Activated CD8-positive, alpha-beta memory T cell treated with anti-CD3 and anti-CD28 coated beads for 1 hour (primary cell): ENCODE results near the gene PRLR.

Experiments used
- DNase-seq, 2 donors: peaks; one replicate each; pipeline ENCODE4 v3.0.0-alpha.2; 2020; ENCODE audit warnings: low read depth in 1 of 2; ENCODE audit errors: extremely low read depth in 1 of 2

Gene PRLR

DNA sequence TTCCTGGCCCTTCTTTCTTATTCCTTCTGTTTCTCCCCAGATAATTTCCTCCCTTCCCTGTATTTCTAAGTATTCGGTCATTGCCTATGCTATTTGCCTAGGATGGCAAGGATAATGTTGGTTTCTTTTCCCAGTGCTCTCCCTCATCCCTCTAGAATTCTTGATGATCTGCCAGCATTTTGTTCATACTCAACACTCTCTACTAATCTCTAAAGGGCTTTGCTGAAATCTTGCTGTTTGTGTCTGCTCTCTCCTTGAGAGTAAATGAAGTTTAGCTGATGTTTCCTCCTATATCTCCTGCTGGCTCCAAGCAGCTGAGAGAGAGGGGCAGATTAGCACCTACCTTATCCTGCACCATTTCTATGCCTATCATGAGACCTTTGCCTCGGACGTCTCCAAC, 220.6 kb downstream of the PRLR start:
- DNase-seq, result no peak

DNA sequence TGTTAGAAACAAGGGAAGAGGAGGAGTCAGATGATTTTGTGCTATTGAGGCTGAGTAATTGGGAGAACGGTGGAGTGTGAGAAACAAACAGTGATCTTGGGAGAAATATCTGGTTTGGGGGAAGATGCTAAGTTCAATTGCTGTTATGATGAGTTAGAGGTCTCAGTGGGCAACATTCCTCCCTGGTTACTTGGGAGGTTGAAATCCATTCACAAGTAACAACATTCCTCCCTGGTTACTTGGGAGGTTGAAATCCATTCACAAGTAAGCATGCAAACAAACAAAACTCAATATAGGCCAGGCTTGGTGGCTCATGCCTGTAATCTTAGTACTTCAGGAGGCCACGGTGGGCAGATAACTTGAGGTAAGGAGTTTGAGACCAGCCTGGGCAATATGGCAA, 221.3 kb downstream of the PRLR start:
- no peak for DNase-seq

DNA sequence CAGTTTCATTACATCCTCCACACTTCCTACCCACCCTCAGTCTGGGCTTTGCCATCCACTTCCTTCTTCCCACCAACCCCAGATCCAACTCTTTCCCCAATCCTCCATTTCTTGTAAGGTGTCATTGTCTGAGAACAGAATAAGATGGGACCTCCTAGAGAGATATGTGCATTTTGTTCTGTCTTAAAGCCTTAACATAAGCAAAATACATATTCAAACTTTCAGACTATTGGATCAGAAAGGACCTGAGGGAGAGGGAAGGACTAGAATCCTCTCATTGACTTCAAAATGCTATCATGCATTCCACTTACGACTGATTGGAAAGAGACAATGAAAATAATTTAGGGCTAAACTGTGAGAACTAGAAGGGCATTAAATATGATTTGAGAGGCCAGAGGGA, 225.5 kb downstream of the PRLR start:
- DNase-seq, result no peak

DNA sequence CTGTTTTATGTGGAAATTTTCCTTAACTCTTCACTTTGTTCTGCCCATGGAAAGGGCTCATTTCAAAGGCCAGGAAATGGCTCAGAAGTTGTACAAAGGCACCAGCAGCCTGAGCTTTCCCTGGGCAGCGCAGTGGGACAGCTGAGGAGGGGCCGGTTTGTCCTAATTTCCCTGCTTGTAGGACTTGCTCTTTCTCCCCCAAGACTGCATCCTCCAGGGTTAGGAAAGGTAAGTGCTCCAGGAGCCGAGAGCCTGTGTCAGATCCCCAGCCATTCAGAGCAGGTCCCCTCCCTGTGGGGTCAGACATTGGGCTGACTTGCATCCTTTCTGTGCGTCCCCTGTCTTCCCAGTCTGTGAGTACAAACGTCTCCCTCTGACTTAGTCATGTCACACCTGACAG, 226.1 kb downstream of the PRLR start:
- no peak for DNase-seq

DNA sequence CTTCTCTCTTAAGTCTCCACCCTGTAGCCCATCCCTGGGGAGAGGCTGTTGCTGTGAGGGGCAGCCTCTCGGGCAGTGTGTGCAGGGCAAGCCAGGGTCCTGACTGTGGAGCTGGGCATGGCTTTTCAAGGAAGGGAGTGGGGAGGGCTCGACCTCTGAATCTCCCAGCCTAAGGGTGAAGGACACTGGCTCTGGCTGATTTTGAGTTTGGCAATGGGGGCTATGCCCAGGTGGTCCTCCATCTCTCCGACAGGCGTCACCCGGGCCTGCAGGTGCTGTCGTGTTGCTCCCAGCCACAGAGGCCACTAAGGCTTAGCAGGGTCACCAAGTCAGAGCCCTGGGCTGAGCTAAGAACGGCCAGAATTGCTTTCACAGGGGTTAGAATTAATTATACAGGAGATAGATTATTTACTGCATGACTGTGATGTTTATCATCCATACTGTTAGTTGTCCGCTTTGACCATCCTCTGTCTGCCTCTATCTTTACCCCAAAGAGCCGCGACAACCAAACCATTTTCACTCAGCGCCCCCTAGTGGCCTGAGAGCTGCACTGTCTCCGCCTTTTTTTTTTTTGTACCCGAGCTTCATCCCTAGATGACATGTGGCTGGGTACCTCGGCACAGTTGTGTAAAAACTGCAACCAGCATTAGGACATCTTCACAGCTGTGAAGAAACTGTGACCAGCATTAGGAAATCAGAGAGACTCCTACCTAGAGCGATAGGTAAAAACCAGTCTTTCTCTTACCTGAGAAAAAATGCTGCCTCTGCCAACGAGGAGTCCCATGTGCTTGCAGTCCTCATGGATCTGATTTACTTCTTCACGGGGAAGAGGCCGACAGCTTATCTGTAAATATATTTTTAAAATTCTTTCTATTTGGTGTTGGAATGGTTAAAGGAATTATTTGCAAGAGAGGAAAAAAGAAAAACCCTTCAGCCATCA, 227.0 kb downstream of the PRLR start:
- peak; percentile 2 to 41 for DNase-seq

DNA sequence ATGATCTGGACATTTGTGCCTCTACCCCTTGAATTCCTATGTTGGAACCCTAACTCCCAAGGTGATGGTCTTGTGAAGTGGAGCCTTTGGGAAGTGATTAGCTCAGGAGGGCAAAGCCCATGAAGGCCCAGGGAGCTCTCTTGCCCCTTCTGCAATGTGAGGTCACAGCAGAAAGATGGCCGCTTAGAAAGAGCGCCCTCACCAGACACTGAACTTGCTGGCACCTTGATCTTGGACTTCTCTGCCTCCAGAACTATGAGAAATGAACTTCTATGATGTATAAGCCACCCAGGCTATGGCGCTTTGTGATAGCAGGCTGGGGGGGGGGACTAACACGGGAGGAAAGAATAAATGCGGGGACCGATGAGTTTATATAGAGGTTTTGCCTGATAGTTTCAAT, 227.8 kb downstream of the PRLR start:
- DNase-seq, result no peak

DNA sequence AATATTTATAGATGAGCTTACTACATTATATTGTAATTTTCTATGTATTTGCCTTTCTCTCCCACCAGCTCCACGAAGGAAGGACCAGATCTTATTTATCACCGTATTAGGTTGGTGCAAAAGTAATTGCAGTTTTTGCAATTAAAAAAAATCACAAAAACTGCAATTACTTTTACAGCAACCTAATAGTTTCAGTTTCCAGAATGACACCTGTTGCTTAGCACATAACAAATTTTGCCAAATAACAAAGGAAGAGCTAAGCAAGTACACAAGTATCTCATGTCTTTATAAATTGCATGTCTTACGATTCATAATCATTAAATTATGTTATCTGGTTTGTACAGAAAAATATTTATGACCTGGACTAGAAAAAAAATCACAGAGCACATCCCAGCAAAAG, 228.4 kb downstream of the PRLR start:
- DNase-seq, result no peak
